ENCODE data around the gene TRIM14.

Gene TRIM14

DNA sequence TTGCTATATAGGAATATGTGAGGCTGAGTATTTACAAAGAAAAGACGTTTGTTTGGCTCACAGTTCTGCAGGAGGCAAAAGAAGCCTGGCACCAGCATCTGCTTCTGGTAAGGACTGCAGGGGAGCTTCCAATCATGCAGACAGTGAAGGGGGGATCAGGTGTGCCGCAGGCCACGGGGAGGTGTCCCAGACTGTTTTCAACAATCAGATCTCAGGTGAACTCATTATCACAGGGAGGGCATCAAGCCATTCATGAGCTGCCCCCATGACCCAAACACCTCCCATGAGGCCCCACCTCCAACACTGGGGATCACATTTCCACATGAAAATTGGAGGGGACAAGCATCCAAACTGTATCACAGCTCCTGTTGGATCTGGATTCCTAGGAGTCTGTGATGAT is 30.4 kb upstream of the TRIM14 start:
- DNase-seq (ENCODE audit: low read depth) = no peak
- TF ChIP-seq, protein P1, sequence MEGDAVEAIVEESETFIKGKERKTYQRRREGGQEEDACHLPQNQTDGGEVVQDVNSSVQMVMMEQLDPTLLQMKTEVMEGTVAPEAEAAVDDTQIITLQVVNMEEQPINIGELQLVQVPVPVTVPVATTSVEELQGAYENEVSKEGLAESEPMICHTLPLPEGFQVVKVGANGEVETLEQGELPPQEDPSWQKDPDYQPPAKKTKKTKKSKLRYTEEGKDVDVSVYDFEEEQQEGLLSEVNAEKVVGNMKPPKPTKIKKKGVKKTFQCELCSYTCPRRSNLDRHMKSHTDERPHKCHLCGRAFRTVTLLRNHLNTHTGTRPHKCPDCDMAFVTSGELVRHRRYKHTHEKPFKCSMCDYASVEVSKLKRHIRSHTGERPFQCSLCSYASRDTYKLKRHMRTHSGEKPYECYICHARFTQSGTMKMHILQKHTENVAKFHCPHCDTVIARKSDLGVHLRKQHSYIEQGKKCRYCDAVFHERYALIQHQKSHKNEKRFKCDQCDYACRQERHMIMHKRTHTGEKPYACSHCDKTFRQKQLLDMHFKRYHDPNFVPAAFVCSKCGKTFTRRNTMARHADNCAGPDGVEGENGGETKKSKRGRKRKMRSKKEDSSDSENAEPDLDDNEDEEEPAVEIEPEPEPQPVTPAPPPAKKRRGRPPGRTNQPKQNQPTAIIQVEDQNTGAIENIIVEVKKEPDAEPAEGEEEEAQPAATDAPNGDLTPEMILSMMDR (IDR thresholded peaks at IDR 0.05; ENCODE audit: control insufficient read depth, extremely low read depth, insufficient read depth) = no peak

DNA sequence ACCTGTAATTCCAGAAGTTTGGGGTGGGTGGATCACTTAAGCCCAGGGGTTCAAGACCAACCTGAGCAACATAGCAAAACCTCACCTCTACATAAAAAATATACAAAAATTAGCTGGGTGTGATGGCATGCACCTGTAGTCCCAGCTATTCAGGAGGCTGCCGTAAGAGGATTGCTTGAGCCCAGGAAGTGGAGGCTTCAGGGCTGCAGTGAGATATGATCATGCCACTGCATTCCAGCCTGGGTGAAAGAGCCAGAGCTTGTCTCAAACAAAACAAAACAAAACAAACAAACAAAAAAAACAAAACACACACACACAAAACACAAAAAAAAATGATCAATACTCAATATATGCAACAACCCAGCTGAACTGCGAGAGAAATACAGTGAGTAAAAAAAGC is 29.5 kb upstream of the TRIM14 start:
- no peak for DNase-seq (ENCODE audit: low read depth)
- H3K4me3 ChIP-seq (ENCODE audit: low read depth, low read length) = no peak overlapping the region
- TF ChIP-seq, protein P1 (IDR thresholded peaks at IDR 0.05; ENCODE audit: control insufficient read depth, extremely low read depth, insufficient read depth) = no peak

More for the DNA sequence above, 30.4 kb upstream of the TRIM14 start:
- no peak overlapping the region for H3K4me3 ChIP-seq (ENCODE audit: low read depth, low read length)

GRCh38 chr9:98147582-98147981 is 28.6 kb upstream of the TRIM14 start:
- no peak overlapping the region for H3K4me3 ChIP-seq (ENCODE audit: low read depth, low read length)
- no peak for DNase-seq (ENCODE audit: low read depth)
- TF ChIP-seq, protein P1 (IDR thresholded peaks at IDR 0.05; ENCODE audit: control insufficient read depth, extremely low read depth, insufficient read depth) = no peak

- H3K4me3 ChIP-seq (ENCODE audit: low read depth, low read length) = no peak overlapping the region
- peak; percentile 63 for DNase-seq (ENCODE audit: low read depth)
- TF ChIP-seq, protein P1 (IDR thresholded peaks at IDR 0.05; ENCODE audit: control insufficient read depth, extremely low read depth, insufficient read depth) = no peak
These were observed 27.3 kb upstream of the TRIM14 start for GRCh38 chr9:98146101-98146991.

GRCh38 chr9:98144631-98145030 is 25.6 kb upstream of the TRIM14 start:
- no peak overlapping the region for H3K4me3 ChIP-seq (ENCODE audit: low read depth, low read length)
- TF ChIP-seq, protein P1 (IDR thresholded peaks at IDR 0.05; ENCODE audit: control insufficient read depth, extremely low read depth, insufficient read depth) = no peak
- DNase-seq (ENCODE audit: low read depth) = no peak

GRCh38 chr9:98144076-98144475 is 25.1 kb upstream of the TRIM14 start:
- TF ChIP-seq, protein P1 (IDR thresholded peaks at IDR 0.05; ENCODE audit: control insufficient read depth, extremely low read depth, insufficient read depth) = no peak
- no peak overlapping the region for H3K4me3 ChIP-seq (ENCODE audit: low read depth, low read length)
- DNase-seq (ENCODE audit: low read depth) = no peak
